RWPE1 (cell line): ENCODE measurements around the gene MYL1.

Experiments
- CTCF ChIA-PET: fragments of 350-600 bp; sonication (Branson Sonifier 250); formaldehyde crosslinking; extraction: SDS; loops from one replicate; lab custom pipeline; 2021; lab: Yijun Ruan, JAX
- POLR2A ChIA-PET: fragments of 400-600 bp; formaldehyde crosslinking; extraction: SDS; loops from one replicate; lab custom pipeline; 2020; ENCODE audit warnings: antibody characterized with exemption; ENCODE audit not compliant: low non-redundant PET; lab: Yijun Ruan, JAX
- DNase-seq: peaks from one replicate; pipeline ENCODE4 v3.0.0; 2012; ENCODE audit warnings: low spot score
- H3K27ac ChIP-seq: fragments of 450-650 bp; 2 replicates; pipeline ENCODE4 v1.5.1; 2017
- TF ChIP-seq, protein P1 (sequence below): fragments of 450-650 bp; conservative IDR thresholded peaks from 2 replicates; pipeline ENCODE4 v1.5.1; 2017; ENCODE audit warnings: low read depth, mild to moderate bottlenecking

MYL1 gene

DNA sequence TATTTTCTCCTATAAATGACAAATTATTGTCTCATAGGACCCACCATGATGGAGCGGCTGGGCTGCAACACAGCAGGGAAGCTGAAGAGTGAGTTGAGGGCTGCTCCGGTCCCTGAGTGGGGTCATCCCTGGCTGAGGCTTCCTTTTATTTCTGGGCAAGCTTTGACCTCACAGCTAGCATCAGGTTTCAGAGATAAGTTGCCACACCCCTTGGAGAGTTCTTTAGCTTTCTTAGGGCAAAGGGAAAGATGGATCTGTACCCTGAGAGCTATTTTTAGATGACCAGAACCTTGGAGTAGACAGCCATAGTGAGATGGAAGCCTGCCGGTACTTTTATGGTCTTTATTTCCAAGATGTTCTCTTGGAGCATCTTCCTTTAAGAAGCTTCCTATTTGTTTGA is 11.5 kb downstream of the MYL1 start:
- DNase-seq = no peak
- TF ChIP-seq, protein P1, sequence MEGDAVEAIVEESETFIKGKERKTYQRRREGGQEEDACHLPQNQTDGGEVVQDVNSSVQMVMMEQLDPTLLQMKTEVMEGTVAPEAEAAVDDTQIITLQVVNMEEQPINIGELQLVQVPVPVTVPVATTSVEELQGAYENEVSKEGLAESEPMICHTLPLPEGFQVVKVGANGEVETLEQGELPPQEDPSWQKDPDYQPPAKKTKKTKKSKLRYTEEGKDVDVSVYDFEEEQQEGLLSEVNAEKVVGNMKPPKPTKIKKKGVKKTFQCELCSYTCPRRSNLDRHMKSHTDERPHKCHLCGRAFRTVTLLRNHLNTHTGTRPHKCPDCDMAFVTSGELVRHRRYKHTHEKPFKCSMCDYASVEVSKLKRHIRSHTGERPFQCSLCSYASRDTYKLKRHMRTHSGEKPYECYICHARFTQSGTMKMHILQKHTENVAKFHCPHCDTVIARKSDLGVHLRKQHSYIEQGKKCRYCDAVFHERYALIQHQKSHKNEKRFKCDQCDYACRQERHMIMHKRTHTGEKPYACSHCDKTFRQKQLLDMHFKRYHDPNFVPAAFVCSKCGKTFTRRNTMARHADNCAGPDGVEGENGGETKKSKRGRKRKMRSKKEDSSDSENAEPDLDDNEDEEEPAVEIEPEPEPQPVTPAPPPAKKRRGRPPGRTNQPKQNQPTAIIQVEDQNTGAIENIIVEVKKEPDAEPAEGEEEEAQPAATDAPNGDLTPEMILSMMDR = no peak
- CTCF ChIA-PET = interaction anchor here (0.5 to 1.2 kb wide), 4 partner anchors 36 to 1413 kb away, joined by 3 to 8 read pairs (median 5); no protein-coding TSS in a partner anchor
- H3K27ac ChIP-seq = no peak overlapping the region
- POLR2A ChIA-PET = no interaction called here

DNA sequence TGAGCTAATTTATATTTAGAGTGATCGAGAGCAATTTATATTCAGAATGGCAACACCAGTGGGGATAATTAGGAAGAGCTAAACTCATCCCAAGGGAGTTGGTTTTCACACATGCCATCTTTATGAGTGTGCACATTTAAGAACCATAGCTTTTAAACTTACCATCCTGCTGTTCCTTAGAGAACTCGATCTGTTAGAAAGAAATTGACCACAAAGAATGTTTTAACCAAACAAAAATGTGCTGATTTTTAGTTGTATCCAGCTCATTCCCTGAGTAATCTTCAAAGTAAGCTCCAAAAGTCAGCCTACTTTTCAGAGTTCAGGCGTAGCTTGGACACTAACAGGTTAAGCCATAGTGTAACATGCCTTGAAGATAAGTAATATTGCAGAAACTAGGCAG is 12.6 kb downstream of the MYL1 start:
- TF ChIP-seq, protein P1 = no peak
- no peak for DNase-seq
- ChIA-PET POLR2A (no interaction called here), CTCF (interaction anchor here (0.6 to 0.7 kb wide), 3 partner anchors 167 to 1478 kb away, joined by 3 to 4 read pairs (median 3); no protein-coding TSS in a partner anchor)
- no peak overlapping the region for H3K27ac ChIP-seq

DNA sequence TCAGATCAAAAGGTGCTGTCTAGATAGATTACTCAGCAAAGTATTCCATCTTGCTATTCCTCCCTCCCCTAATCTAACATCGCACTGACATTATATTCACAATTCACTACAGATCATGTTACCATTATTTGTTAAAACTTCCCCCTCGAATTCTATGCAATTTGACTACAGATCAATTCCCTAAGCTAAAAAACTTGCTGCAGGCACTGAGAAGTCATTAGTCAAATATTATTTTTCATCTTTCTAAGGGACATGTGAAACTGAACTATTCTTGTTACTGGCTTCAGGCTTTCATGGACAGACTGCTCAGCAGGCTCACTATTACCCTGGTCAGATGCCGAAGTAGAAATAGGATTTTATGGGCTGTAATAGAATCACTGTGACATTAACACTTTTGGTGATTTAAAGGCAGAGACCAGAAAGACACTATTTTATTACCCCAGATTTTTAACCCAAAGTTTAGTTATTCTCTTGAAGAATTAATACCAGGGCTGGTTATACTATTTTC is 15.1 kb downstream of the MYL1 start:
- DNase-seq = no peak
- TF ChIP-seq, protein P1 = no peak
- H3K27ac ChIP-seq = no peak overlapping the region
- POLR2A ChIA-PET = no interaction called here
- CTCF ChIA-PET = no interaction called here

DNA sequence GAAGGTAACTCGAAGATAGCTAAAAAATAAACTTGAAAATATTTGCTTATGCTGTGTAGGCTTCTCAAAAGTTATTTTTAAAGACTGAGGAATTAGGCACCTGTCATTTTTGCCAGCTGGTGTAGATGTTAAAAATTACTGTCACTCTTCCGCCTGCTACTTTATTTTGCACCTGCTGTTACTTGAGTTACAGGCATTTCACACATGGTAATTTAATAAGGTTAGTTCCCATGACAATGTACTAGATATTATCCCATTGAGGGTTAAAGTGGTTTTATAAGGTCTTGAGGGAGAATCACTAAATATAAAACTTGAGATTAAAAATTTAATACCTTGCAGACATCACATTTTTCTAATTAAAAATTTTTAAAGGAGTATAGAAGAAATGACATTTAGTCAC is 26.6 kb downstream of the MYL1 start:
- H3K27ac ChIP-seq = no peak overlapping the region
- TF ChIP-seq, protein P1 = no peak
- no peak for DNase-seq
- ChIA-PET POLR2A (no interaction called here), CTCF (interaction anchor here (0.6 kb wide), 1 partner anchor 954 kb away, joined by 4 read pairs; no protein-coding TSS in a partner anchor)

DNA sequence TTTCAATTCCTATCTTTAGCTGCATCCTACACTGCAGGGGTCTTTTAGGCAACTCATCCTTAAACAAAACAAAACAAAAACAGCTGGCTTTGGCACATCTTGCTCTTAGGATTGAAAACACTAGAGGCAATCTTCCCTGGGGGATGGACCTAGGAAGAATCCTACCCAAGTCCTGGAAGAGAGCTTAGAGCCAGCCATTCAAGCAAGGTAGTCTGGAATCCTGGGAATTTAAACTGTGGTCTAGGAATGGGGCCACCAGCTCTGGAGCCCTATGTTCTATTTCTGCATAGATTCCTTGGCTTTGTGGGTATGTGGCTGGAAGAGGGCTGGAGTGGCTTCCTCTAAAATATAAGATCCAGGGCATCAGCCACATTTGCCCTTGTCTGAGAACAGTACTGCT is 27.7 kb downstream of the MYL1 start:
- no peak overlapping the region for H3K27ac ChIP-seq
- POLR2A ChIA-PET = no interaction called here
- CTCF ChIA-PET = no interaction called here
- TF ChIP-seq, protein P1 = no peak
- no peak for DNase-seq

DNA sequence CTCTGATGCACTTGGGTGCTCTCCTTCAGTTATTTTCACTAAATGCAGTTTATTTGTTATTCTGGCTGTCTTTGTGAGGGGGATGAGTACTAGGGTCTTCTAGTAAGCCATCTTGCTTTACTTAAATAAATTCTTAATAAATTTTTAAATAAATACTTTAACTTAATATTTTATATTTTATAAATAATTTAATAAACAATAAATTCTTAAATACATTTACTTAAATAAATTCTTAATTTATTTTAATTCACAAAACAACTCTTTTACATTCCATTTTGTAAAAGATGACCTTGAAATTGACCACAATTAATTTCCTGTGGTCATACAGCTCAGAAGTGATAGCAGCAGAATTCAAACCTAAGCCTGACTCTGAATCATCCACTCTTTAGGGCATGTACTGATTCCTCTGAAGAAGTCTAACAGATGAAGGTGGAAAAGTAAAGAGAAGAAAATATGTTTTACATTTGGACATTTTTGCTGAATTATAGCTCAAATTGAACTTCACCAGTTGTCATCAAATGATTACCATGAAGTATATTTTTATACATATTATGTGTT is 28.8 kb downstream of the MYL1 start:
- CTCF ChIA-PET = no interaction called here

More for the DNA sequence above, 28.8 kb downstream of the MYL1 start:
- TF ChIP-seq, protein P1 = no peak
- POLR2A ChIA-PET = no interaction called here
- DNase-seq = no peak
- no peak overlapping the region for H3K27ac ChIP-seq
